HG03103 (cell line): ENCODE measurements around the gene SASH1.
A peak's percentile ranks its signal among the peaks of the same experiment; 100 is the strongest.
"Not testable (repeated sequence)": the region's sequence is repeated elsewhere in the genome, so short reads cannot be mapped to it uniquely, and the experiment has no call there.

Experiments used
- ATAC-seq: cut with Tn5 transposase; IDR thresholded peaks from one replicate; pipeline ENCODE4 v1.9.1; 2021; ENCODE audit warnings: low read depth; ENCODE audit not compliant: unreplicated experiment

Gene SASH1

GRCh38 chr6:148566664-148567350 lies 224.2 kb downstream of the SASH1 start:
- no peak for ATAC-seq

GRCh38 chr6:148570456-148570855 lies 227.8 kb downstream of the SASH1 start:
- no peak for ATAC-seq

- ATAC-seq = no peak
Observed at GRCh38 chr6:148572676-148573335, 230.2 kb downstream of the SASH1 start.

- ATAC-seq = no peak
Observed at GRCh38 chr6:148573922-148574321, 231.3 kb downstream of the SASH1 start.

- peak; percentile 99 for ATAC-seq
Observed at GRCh38 chr6:148577687-148578488, 235.2 kb downstream of the SASH1 start.

GRCh38 chr6:148578489-148578814 lies 235.8 kb downstream of the SASH1 start:
- peak; percentile 28 for ATAC-seq

GRCh38 chr6:148578837-148579565 lies 236.4 kb downstream of the SASH1 start:
- no peak for ATAC-seq

GRCh38 chr6:148580442-148580841 lies 237.8 kb downstream of the SASH1 start:
- ATAC-seq = no peak

- ATAC-seq = no peak
Observed at GRCh38 chr6:148583631-148584030, 241.0 kb downstream of the SASH1 start.

- ATAC-seq = not testable (repeated sequence)
Observed at GRCh38 chr6:148585641-148586040, 243.0 kb downstream of the SASH1 start.

- no peak for ATAC-seq
Observed at GRCh38 chr6:148590883-148591282, 248.2 kb downstream of the SASH1 start.

GRCh38 chr6:148591656-148592055 lies 249.0 kb downstream of the SASH1 start:
- no peak for ATAC-seq

GRCh38 chr6:148593130-148593812 lies 250.6 kb downstream of the SASH1 start:
- no peak for ATAC-seq

GRCh38 chr6:148593813-148594170 lies 251.2 kb downstream of the SASH1 start:
- ATAC-seq = no peak

GRCh38 chr6:148595550-148595949 lies 252.9 kb downstream of the SASH1 start:
- ATAC-seq = no peak

- ATAC-seq = no peak
Observed at GRCh38 chr6:148596891-148597455, 254.3 kb downstream of the SASH1 start.

GRCh38 chr6:148598724-148599123 lies 256.1 kb downstream of the SASH1 start:
- ATAC-seq = no peak

GRCh38 chr6:148599967-148600426 lies 257.4 kb downstream of the SASH1 start:
- no peak for ATAC-seq
